ENCODE results near the gene SEMA6B.

Gene SEMA6B

DNA sequence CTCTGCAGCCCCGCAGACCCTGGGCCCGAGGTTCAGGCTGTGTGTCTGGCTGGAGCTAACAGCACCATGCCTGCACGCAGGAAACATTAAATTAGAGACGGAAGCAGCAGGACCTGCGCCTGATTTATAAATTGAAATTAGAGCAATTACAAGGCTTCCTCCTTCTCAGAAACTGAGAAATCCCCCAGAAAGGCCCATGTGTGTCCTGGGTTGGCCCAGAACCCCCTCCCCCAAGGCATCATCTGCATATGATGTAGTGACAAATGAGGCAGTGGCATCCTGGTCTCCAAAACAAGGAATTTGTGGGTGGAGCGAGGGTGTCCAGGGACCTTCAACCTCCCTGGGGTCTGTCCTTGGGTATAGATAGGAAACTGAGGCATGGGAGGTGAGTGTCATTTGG lies 27.2 kb upstream of the SEMA6B start:
- no peak for DNase-seq

DNA sequence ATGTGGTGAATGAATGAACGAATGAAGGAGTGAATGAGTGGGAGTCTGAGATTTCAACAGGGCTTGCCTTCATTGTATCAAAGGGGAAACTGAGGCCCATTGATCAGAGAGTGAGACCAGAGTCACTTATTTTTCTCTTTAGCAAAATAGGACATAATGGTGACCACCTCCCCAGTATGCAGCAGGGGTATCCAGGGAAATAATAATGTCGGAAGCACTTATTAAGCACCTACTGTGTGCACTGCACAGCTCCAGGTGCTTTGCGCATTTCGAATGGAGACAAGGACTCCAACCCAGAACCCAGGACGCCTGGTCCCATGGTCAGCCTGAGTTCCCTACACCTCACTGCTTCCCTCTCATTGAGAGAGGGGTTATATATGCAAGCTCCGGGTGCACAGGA lies 26.8 kb upstream of the SEMA6B start:
- no peak for DNase-seq

DNA sequence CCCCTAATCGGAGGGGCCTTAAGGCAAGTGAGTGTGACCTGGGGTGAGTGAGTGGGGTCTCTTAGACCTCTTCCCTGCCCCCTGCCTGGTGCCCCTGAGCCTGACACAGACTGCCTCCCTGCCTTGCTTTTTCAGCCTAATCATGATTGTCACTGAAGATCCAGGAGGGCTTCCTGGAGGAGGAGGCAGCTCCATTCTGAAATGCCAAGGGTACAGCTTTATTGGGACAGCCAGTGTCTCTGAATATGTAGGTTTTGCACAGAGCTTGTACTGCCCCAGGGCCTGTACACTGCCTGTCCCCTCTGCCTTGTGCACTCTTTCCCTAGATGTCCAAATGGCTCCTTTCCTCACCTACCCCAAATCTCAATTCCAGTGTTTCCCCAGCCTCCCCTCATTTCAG lies 26.1 kb upstream of the SEMA6B start:
- DNase-seq = no peak

DNA sequence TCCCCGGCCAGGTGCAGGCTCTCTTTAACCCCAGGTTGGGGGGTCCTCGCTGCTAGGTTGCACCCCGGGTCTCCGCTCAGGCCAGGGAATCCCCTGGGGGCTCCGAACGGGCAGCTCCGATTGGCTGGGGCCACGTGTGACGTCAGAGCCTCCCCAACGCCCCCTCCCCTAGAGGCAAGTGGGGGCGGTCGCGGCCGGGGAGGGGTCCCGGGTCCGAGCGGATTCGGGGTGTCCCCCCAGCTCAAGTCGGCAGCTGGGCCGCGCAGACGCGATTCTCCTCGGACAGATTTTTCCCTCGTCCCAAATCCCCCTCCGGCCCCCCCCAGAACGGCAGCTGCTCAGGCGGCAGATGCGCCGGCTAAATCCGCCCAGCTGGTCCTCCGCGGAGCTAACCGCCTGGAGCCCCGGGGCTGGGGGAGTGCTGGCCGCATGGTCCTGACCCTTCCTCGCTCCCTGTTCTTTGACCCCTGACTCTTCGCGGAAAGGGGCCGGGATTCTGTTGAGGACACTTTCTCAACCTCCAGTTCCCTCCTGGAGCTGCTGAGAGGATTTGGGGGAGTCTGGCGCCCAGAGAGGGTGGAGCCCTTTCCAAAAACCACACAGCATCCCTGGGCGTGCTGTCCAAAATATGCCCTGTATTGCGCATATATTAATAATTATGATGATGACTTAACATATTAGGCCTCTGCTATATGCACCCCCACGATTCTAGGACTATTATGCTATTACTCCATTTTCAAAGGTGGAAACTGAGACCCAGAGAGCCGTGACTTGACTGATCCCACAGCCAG lies 25.4 kb upstream of the SEMA6B start:
- DNase-seq = peak; percentile 32

- peak; percentile 10 for DNase-seq
Measured at GRCh38 chr19:4583961-4584669, 24.6 kb upstream of the SEMA6B start.

GRCh38 chr19:4582980-4583842 lies 23.7 kb upstream of the SEMA6B start:
- no peak for DNase-seq

DNA sequence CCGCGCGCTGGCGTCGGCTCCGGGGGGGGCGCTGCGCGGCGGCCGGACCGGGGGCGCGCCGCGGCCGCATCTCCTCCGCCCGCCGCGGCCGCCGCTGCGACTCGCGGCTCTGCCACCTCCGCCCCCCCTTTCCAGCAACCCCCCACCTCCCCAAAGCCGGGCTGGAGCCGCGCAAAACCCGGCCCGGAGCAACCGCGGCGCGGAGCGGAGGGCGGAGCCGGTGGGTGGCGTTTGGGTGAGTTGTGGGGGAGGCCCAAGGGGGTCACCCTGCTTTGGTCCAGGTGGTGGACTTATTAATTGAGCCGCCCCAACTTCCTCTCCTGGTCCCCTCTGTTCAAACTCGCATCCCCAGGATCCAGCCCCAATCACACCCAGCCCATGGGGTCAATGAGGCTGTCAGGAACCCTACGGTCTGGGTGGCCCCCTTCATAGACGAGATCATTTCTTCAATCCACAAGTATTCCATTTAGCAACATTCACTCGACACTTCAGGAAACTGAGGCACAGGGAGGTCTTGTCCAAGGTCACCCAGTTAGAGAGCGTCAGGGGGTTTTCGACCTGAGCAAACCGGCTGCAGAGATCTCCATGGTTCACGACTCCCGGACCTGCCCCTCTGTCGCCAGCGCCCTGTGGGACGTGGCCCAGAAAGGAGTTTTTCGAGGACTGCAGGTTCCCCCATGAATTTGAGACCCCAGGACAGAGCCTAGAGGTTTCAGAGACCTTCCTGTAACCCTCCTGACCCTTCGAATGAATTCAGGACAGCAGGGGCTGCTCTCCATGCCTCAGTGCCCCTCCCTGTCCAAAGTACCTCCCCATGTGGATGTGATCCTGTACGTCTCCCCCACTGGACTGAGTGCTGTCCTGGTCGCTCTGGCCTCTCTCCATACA lies 22.4 kb upstream of the SEMA6B start:
- peak; percentile 13 for DNase-seq

- no peak for DNase-seq
Measured at GRCh38 chr19:4580961-4581665, 21.6 kb upstream of the SEMA6B start.

DNA sequence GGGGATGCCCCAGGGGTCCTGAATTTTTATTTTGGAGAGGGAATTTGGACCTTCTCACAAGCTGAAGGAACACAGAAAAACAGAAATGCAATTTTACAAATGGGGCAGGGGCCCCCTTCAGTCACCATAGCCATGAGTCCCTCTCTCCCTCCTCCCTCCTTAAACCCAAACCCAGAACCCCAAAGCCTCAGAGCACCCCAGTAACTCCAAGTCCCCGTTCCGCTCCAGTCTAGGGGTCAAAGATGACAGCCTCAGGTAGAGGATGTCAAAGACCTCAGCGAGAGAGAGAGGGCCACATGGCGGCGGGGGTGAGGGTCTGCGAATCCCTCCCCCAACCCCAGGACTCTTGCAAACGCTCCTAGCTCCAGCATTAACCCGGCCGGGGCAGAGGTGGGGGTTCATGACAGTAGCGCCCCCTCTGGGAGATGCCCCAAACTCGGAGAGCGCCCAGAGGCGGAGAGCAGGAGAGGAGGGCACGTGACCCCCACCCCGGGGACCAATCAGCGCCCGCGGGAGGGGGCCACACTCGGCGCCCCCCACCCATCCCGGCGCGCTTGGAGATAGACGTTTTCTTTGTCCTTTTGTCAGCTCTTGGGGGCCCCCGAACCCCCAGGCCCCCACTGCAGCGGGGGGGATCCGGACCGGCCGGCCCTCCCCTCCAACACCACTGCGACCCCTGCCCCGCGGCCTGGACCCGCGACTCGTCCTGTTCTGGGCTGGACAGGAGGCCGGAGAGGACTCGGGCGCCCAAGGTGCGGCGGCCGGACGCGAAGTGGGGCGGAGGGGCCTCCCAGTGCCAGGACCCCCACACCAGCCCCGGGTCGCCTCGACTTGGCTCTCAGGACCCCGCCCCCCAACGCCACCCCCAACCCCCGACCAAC lies 20.8 kb upstream of the SEMA6B start:
- DNase-seq = no peak

DNA sequence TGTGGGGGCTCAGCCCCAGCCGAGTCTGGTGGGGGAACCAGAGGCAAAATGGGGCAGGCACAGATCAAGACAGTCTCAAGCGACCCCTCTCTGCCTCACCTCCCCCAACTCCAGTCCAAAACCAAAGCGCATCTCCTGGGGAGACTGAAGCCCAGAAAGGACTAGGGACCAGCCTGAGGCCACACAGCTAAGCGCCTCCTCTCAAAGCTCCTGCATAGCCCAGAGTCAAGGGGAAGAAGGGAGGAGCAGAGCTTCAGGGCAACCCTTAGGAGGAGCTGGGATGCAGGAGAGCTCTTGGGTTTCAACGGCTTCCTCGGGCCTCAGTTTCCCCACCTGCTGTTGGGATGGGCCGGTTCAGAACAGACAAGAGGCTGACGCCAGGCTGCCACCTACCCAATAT lies 19.9 kb upstream of the SEMA6B start:
- DNase-seq = no peak

- DNase-seq = no peak
Measured at GRCh38 chr19:4578552-4579248, 19.2 kb upstream of the SEMA6B start.

- no peak for DNase-seq
Measured at GRCh38 chr19:4577020-4577782, 17.7 kb upstream of the SEMA6B start.

GRCh38 chr19:4576016-4576933 lies 16.8 kb upstream of the SEMA6B start:
- DNase-seq = peak; percentile 40

DNA sequence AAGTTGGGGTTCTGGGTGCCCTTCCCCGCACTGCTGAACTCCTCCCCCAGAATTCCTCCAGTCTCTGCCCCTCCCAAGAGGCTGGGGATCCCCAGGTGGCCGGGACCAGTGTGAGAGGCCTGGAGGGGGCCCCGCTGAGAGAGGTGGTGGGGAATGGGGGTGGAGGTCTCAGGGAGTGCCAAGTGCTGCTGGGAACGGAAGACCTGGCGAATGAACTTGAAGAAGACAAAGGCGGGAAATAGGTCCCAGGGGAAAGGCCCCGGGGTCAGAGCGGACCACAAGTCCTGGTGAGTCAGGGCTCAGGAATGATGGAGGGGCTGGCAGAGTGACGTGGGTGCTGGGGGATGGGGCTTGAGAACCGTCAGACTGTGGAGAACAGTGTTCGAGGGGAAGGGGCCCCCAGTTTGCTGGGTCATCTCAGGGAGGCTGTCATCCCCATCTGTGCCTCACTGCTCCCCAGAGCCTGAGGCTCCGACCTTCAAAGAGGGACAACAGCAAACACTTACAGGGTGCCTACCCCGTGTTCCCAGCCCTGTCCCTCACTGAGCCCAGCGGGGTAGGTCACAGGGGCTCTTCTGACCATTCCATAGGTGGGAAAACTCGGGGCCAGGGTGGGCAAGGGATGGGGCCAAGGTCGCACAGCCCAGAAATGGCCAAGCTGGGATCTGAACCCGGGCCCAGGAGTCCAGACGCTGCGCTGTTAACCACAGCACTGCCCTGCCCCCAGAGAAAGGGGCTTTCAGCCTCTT lies 16.0 kb upstream of the SEMA6B start:
- DNase-seq = no peak

DNA sequence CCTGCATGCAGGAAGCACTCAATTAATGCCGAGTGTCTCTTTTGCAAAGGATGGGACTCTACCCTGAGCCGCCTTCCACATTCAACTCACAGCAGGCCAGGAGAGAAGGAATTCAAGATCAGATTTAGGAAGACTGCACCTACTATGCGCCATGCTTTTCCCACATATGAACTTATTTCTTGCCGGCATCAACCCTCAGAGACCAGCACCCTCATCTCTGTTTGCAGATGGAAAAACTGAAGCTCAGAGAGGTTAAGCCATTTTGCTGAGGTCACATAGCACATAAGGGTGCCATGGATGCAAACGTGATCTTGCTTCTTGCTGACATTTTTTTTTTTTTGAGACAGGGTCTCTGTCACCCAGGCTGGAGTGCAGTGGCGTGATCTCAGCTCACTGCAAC lies 14.2 kb upstream of the SEMA6B start:
- no peak for DNase-seq

DNA sequence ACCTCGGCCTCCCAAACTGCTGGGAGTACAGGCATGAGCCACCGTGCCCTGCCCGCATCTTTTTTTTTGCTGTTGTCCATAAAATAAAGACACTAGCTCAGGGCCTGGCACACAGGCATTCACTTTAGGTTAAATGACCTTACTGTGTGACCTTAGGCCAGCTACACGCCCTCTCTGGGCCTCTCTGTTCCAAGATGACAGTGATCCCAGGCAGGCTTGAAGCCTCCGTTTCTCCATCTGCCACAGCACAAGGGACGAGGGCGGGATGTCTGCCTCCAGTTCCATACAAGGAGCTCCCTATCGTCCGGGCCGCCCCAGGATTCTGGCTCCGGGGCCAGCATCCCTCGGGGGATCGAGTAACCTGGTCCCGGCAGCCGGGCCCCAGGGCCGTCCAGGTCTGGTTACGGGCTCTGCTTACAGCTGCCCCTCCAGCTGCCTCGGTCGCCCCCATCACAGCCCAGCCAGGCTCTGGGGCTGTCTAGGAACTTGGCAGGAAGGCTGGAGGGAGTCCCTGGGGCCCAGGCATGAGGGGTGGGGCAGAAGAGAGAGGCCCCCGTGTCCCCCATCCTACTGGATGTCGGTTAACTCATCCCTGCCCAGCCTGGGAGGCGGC lies 11.9 kb upstream of the SEMA6B start:
- no peak for DNase-seq

GRCh38 chr19:4570916-4571304 lies 11.4 kb upstream of the SEMA6B start:
- no peak for DNase-seq

All from NCI-H345 (cell line).